ENCODE measurements around the gene ABCA10.
A peak's percentile ranks its signal among the peaks of the same experiment; 100 is the strongest.
"Not testable (repeated sequence)": the region's sequence is repeated elsewhere in the genome, so short reads cannot be mapped to it uniquely, and the experiment has no call there.

Gene ABCA10, protein sequence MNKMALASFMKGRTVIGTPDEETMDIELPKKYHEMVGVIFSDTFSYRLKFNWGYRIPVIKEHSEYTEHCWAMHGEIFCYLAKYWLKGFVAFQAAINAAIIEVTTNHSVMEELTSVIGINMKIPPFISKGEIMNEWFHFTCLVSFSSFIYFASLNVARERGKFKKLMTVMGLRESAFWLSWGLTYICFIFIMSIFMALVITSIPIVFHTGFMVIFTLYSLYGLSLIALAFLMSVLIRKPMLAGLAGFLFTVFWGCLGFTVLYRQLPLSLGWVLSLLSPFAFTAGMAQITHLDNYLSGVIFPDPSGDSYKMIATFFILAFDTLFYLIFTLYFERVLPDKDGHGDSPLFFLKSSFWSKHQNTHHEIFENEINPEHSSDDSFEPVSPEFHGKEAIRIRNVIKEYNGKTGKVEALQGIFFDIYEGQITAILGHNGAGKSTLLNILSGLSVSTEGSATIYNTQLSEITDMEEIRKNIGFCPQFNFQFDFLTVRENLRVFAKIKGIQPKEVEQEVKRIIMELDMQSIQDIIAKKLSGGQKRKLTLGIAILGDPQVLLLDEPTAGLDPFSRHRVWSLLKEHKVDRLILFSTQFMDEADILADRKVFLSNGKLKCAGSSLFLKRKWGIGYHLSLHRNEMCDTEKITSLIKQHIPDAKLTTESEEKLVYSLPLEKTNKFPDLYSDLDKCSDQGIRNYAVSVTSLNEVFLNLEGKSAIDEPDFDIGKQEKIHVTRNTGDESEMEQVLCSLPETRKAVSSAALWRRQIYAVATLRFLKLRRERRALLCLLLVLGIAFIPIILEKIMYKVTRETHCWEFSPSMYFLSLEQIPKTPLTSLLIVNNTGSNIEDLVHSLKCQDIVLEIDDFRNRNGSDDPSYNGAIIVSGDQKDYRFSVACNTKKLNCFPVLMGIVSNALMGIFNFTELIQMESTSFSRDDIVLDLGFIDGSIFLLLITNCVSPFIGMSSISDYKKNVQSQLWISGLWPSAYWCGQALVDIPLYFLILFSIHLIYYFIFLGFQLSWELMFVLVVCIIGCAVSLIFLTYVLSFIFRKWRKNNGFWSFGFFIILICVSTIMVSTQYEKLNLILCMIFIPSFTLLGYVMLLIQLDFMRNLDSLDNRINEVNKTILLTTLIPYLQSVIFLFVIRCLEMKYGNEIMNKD (N-terminal part only)

DNA sequence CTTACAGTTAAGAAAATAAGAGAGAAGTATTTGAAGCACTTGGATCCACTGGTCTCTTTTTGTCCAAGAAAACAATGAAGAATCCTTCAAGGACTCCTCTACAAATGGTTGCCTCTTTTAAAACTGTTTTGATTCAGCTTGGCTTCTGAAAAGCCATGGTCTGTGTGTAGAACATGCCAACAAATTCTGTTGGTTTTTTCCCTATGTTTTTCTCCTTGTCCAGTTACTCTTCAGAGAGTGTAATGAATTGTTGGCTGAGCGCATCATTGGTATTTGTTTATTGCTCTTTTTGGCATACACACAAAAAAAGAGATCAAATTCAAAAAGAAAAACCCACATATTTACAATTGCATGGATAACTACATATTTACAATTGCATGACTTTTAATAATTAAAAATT, at the start of gene ABCA10:
Gene ABCA10, minus strand, starts transcription at position 249 of the 400 bp plus-strand sequence. CDS start 3,466 bp downstream, outside the sequence.
- no peak for DNase-seq

DNA sequence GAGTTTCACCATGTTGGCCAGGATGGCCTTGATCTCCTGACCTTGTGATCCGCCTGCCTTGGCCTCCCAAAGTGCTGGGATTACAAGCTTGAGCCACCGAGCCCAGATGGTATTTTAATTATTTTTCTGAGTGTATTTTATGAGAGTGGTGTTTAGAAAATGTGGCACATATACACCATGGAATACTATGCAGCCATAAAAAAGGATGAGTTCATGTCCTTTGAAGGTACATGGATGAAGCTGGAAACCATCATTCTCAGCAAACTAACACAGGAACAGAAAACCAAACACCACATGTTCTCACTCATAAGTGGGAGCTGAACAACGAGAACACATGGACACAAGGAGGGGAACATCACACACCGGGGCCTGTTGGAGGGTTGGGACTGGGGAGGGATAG, 47.7 kb upstream of the ABCA10 start:
- DNase-seq: not testable (repeated sequence)

DNA sequence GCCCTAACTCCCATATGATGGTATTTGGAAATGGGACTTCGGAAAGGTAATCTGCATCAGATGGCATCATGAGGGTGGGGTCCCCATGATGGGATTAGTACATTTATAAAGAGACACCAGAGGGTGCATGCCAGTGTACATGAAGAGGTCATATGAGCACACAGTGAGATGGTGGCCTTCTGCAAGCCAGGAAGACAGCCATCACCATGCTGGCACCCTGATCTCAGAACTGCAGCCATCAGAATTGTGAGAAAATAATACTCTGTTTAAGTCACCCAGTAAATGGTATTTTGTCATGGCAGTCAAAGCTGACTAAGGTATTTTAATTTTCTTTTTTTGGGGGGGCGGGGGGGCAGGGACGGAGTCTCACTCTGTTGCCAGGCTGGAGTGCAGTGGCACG, 47.1 kb upstream of the ABCA10 start:
- DNase-seq: no peak

DNA sequence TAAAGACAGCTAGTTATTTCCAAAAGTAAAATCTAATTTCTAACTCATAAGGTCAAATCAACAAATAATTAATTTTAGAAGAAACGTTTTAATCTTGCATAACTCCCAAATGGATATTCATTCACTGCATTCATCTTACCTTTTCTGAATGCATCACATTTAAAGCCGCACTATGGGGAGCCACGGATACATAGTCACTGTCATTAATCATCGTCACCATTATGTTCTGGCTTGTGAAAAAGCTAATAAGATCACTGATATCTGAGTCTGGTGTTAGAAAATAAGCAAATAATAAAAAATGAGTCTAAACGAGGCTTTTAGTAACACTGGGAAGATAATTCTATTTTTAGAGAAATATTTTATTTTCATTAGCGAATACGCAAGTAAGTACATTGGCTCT, 42.4 kb upstream of the ABCA10 start:
- no peak for DNase-seq

DNA sequence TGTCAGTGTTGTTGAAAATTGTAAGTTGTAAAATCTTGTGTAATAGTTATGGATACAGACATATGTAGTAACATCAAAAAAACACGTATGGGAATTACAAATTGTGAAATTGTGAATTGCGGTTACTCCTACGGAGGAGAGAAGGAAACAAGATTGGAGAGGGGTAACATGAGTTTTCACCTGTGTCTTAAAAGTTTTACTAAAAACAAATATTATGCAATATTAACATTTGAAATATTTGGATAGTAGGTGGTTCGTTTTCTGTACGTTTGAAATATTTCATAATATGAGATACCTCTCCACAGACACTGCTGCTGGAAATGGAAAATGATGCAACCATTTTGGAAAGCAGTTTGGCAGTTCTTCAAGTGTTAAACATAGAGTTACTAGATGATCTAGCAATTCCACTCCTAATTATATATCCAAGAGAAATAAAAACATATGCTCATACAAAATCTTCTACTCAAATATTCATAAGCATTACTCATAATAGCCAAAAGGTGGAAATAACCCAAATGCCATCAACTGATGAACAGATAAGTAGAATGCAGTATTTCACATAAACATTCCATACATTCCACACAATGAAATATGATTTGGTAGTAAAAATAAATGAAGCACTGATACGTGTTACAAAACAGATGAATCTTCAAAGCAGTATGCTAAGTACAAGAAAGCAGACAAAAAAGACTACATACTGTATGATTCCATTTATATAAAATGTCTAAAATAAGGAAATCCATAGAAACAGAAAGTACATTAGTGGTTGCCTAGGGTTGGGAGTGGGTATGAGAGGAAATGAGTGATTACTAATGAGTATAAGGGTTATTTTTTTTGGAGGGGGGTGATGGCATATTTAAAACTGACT, 40.7 kb upstream of the ABCA10 start:
- DNase-seq: no peak

DNA sequence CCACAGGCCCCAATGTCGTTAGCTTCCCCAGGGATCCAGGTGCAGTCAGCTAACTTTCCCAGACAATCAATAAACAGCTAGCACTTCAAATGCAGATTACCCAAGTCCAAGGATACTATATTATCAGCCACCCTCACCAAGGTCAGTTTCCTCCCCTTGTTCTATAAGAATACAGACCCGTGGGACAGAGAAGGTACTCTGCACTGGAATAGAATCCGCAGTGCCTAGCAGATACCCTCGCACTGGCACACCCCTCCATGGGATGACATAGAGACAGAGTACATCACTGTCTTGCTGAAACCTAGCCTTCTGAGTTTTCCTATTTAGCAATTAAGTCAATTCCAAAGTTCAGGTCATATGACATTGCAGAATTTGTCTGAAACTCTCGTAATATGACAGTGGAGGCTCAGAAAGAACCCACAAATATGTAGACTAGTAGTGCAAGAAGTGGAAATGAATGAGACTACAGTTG, 40.0 kb upstream of the ABCA10 start:
- no peak for DNase-seq

DNA sequence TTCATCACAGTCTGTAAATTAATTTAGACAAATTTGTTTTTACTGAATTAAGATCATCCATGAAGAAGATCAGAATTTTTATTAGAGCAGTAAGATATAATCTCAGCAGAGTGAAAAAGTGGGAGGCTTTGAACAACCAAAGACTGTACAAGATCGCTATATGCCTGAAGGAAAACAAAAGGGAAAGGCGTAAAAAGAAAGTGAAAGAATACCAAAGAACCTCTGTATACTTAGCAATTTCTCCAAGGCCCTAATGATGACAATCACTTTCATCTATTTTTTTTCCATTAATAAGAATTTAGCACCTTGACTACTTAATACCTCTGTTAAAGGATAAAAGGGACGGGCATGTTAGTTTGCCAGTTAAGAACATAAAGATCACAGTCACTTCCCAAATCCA, 38.6 kb upstream of the ABCA10 start:
- no peak for DNase-seq

DNA sequence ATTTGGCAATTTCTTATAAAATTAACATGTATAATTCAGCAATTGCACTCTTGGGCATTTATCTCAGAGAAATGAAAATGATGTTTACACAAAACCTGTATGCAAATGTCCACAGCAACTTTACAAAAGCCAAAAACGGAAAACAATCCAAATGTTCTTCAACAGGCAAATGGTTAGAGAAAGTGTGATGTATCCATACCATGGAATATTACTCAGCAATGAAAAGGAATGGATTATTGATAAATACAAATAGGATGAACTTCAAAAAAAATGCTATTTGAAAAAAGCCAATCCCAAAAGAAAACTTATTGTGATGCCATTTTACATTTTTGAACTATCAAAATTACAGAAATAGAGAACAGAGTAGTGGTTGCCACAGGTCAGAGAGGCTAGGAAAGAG, 37.2 kb upstream of the ABCA10 start:
- no peak for DNase-seq

DNA sequence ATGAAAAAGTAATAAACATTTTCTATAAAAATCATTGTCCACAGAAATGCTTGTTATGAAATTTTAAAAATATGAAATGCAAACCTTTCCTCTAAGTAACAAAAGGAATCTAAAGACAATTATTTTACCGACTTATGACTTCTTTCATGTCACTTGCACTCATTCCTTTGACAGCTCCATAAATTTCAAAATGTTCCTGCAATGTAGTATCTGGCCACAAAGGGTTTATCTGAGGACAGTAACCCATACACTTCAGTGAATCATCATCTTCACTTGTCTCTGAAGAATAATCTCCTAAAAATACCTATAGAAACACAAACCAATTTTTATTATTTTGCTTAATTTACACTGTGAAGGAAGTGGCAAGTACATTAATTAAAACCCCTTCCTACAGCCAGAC, 25.6 kb upstream of the ABCA10 start:
- no peak for DNase-seq

DNA sequence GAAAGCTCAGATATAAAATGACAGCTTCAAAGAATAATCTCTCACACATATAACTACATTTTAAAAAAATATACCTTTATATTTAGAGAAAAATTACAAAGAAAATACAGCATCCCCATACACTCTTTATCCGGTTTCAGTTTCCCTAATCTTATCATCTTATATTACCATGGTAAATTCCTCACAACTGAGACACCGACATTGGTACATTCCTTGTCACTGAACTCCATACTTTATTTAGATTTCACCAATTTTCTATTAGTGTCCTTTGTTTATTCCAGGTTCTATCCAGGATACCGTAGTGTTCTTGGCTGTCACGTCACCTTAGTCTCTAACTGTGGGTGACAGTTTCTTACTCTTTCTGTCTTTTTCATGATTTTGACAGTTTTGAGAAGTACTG, 22.0 kb upstream of the ABCA10 start:
- DNase-seq: no peak

DNA sequence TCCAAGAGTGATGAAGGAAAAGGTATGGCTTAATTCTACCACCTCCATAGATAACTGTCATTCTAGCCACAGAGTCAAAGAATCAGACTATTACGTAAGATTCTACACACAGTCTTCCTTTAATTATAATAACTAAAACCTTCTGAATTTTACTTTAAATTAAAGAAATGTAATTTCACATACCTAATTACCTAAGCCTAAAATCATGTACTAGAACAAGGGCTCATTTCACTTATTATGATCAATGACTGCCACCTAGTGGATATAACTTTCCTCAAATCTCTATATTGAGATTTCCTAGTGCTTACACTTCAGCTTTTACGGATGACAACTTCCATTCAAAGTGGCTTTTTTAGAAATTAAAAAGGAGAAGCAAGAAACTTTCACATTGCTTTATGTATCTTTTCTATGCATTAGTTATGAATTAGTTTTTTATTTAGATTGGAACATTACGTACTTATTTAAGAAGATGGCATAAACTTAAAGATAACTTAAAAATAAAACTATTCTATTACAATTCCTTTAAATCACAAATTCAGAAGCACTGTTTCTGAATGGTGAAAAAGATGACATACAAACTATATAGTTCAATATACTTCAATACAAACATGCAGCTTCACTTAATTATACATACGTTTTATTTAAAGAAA, 18.2 kb upstream of the ABCA10 start:
- peak; percentile 67 for DNase-seq

DNA sequence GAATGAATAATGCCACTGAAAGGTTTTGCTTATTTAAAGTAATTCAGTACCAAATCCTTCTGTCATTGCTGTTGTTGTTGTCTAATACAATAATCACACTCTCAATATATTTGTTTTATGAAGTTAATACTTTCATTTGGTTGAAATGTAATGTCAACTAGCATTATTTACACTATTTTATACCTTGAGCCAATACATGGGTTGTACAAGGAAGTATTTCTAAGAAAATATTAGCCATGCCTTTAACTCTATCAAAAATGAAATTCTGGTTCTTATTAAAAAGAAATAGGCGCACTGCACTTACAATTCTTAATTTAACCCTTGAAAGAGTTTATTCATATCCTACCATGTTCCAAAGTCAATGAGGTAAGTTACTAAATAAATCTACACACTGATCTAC, 17.6 kb upstream of the ABCA10 start:
- DNase-seq: no peak

DNA sequence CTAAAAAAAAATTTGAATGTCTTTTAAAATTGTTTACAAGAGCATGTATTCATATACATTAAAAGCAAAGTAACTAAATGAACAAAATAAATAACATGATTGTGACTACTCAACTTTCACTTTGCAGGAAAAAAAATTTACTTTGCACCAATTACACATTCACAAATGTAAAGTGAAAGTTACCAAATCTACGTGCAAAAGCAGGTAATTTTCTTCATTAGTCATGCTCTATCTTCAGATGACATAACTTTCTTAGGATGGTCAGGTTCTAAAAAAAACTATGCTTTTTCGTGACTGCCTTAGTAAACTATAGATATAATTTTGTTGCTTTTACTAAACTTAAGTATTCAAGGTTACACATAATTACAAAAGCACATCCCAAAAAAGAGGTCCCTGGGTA, 17.0 kb upstream of the ABCA10 start:
- DNase-seq: no peak

DNA sequence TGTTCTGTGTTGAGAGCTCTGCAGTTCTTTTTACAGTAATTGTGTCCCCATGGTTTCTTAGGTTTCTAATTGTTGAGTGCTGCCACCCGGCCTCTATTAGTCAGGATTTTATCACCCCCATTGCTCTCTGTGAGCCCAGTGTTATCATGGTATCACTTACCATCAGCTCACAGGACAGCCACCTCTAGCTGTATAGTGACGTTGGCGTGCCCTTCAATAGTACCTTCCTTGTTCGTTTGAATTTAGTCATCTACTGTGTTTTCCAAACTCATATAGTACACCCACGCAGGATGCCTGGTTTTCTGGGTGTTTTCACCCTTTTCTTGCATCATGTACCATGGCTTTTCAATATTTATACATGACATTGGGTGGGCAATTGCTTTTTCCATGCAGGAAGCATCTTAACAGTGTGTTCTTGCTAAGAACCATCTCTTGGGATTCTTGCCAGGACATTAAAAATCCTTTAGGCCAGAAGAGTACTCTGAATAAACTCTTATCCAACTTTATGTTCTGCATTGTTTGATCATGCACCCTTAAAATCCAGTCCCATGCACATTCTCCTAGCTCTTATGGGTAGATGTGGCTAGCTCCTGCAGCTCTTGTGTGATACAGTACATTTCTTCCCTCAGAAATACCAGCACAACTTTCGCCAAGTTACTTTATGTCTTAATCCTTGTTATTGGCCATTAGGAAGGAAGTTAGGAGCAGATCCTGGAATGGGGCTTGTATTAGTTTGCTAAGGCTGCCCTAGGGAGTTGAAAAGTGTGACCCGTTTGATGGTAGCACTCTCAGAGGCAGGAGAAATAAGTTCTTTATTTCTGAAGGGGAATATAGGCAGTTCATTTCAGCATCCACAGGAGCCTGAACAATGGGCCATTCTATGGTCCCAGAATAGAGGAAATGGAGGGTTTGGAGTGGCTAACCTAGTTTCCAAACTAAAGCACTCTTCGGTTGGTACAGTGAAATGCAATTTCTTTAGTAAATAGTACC, 11.3 kb upstream of the ABCA10 start:
- no peak for DNase-seq

DNA sequence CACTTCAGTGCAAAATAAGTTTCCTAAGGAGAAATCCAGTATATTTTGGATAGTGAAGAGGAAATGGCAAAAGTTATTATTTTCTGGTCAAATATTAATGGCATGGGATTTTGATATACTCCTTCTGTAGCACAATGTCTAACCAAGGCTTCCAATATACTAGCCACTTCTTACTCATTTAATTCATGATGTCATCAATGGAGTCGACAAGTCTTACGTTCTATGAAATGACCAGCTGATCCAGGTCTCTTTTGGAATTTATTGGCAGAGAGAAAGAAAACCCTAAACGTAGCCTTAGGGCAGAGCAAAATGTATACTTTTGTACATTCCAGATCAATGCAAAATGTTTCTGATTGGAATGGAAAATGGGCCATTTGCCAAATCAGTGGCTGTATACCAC, 8.3 kb upstream of the ABCA10 start:
- DNase-seq: no peak

DNA sequence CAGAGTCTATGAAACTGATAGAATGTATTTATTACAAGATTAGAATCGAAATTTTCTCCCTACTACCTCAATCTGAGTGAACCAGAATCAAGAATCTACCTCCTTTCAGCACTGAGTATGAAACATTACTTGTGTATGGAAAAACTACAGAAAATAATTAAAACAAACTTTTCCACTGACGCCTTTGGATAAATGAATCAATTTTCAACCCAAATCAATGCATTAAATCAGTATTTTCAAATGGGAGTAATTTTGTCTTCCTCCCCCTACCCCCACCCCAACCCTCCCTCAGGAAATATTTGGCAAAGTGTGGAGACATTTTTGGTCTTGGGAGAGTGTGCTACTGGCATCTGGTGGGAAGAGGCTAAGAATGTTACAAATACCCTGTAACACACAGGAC, 7.8 kb upstream of the ABCA10 start:
- DNase-seq: no peak

DNA sequence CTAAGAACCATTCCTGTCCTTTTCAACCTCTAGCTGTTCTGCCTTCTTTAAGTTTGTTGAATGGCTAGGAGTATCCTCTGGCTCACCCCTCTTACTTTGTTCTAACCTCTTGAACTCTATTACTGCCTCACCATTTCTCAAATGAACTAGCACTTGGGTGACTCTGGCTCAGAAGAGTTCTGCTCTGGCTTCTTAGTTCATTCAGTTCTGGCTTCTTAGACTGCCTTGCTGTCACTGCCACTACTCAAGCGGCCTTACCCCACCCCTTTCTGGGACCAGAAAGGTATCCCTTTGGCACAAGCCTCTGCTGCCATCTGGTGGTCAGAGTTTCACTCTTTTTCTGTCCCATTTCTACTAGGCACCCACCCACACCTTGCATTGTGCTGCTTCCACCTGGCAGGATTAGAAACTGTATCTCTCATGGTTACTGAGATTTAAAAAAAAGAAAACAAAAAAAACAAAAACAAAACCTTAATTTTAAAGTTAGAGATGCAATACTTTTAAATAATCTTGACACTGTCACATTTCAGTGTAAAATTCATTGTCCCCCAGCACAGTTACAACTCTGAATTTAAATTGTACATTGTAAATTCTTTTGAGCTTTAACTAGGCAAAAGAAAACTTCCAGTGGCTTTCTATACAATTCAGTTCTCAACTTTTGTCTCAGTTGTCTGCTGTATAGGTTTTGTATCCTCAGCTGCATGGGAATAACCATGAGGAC, 6.9 kb upstream of the ABCA10 start:
- peak; percentile 69 for DNase-seq

DNA sequence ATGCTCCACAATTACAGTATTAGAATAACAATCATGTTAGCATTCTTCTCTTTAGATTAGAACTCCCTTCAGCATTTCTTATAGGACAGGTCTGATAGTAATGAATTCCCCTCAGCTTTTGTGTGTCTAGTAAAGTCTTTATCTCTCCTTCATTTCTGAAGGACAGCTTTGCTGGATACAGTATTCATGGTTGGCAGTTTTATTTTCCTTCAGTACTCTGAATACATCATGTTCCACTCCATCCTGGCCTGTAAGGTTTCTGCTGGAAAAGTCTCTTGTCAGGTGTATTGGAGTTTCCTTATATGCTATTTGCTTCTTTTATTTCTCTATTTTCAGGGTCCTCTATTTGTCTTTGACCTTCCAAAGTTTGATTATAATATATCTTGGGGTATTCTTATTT, 4.0 kb upstream of the ABCA10 start:
- no peak for DNase-seq

DNA sequence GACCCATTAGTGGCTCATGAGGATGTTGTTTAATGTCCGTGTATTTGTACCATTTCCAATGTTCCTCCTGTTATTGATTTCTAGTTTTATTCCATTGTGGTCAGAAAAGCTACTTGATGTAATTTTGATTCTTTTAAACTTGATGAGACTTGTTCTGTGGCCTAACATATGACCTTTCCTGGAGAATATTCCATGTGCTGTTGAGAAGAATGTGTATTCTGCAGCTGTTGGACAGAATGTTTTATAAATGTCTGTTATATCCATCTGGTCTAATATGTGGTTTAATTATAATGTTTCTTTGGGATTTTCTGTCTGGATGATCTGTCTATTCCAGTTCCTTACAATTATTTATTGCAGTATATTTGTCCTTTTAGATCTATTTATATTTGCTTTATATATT, 2.9 kb upstream of the ABCA10 start:
- DNase-seq: no peak

DNA sequence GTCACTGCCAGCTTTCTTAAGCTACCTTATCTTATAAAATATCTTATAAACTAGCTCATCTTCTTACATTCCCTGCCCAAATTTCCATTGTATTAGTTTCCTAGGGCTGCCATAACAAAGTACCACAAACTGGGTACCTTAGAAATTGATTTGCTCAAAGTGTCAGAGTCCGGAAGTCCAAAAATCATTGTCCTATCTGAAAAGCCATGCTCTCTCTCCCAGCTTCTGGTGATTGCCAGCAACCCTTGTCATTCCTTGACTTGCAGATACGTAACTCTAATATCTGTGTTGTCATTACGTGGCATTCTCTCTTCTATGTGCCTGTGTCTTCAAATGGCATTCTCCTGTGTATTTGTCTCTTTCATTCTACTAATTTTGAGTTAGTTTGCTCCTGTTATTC, 2.3 kb upstream of the ABCA10 start:
- no peak for DNase-seq
